Mesendoderm (in vitro differentiated cells): ENCODE measurements around the gene TSPAN18.

Source experiments
- DNase-seq: peaks from one replicate; pipeline ENCODE4 v3.0.0; 2013
- H2AK5ac ChIP-seq: 2 replicates; pipeline ENCODE4 v1.6.1; 2013; ENCODE audit warnings: low read length, inconsistent platforms
- H2BK120ac ChIP-seq: 2 replicates; pipeline ENCODE4 v1.6.1; 2013; ENCODE audit warnings: low read depth, mild to moderate bottlenecking, low read length, moderate library complexity, mixed read lengths
- H2BK15ac ChIP-seq: replicated peaks from 2 replicates; pipeline ENCODE4 v1.6.1; 2013; ENCODE audit warnings: low read depth, mild to moderate bottlenecking, moderate library complexity
- H2BK5ac ChIP-seq: 2 replicates; pipeline ENCODE4 v1.6.1; 2013; ENCODE audit warnings: low read length, inconsistent platforms
- H3K18ac ChIP-seq: 2 replicates; pipeline ENCODE4 v1.6.1; 2013; ENCODE audit warnings: mild to moderate bottlenecking, low read length, mixed read lengths
- H3K23ac ChIP-seq: one replicate; pipeline ENCODE4 v1.6.1; 2013; ENCODE audit warnings: low read length
- H3K27ac ChIP-seq: 2 replicates; pipeline ENCODE4 v1.5.1; 2013; ENCODE audit warnings: low read depth, mild to moderate bottlenecking, inconsistent platforms, low read length, moderate library complexity
- H3K27me3 ChIP-seq: 2 replicates; pipeline ENCODE4 v1.6.1; 2013; ENCODE audit warnings: low read length, control low read depth, mild to moderate bottlenecking, inconsistent platforms; ENCODE audit not compliant: insufficient read depth, poor library complexity
- H3K36me3 ChIP-seq: 2 replicates; pipeline ENCODE4 v1.6.1; 2013; ENCODE audit warnings: low read length, inconsistent platforms; ENCODE audit not compliant: control insufficient read depth, insufficient read depth
- H3K4ac ChIP-seq: one replicate; pipeline ENCODE4 v1.6.1; 2013; ENCODE audit warnings: low read depth, mild to moderate bottlenecking, low read length, moderate library complexity
- H3K4me1 ChIP-seq: 2 replicates; pipeline ENCODE4 v1.6.1; 2013; ENCODE audit warnings: low read depth, low read length, inconsistent platforms; ENCODE audit not compliant: control insufficient read depth
- H3K4me2 ChIP-seq: 2 replicates; pipeline ENCODE4 v1.6.1; 2013; ENCODE audit warnings: low read length
- H3K4me3 ChIP-seq: 2 replicates; pipeline ENCODE4 v1.5.1; 2013; ENCODE audit warnings: mild to moderate bottlenecking, low read length
- H3K56ac ChIP-seq: one replicate; pipeline ENCODE4 v1.6.1; 2013; ENCODE audit warnings: low read length
- H3K79me1 ChIP-seq: 2 replicates; pipeline ENCODE4 v1.6.1; 2013; ENCODE audit warnings: low read length, inconsistent platforms
- H3K79me2 ChIP-seq: 2 replicates; pipeline ENCODE4 v1.6.1; 2013; ENCODE audit warnings: mild to moderate bottlenecking, low read length; ENCODE audit not compliant: control insufficient read depth, insufficient read depth
- H3K9ac ChIP-seq: 2 replicates; pipeline ENCODE4 v1.6.1; 2013; ENCODE audit warnings: low read length, inconsistent platforms
- H4K5ac ChIP-seq: one replicate; pipeline ENCODE4 v1.6.1; 2013; ENCODE audit warnings: low read length
- H4K8ac ChIP-seq: one replicate; pipeline ENCODE4 v1.6.1; 2013; ENCODE audit warnings: low read depth, mild to moderate bottlenecking, control low read depth, low read length, moderate library complexity
- WGBS: extraction: QIAGEN DNeasy Blood & Tissue Kit; methylation state at CpG from one replicate; pipeline ENCODE4 v1.1.7; 2013; ENCODE audit warnings: low lambda C conversion rate, missing lambda C conversion rate; ENCODE audit not compliant: insufficient coverage; ENCODE audit errors: extremely low coverage; 5-methylcytosine and 5-hydroxymethylcytosine counted together

Gene TSPAN18

DNA sequence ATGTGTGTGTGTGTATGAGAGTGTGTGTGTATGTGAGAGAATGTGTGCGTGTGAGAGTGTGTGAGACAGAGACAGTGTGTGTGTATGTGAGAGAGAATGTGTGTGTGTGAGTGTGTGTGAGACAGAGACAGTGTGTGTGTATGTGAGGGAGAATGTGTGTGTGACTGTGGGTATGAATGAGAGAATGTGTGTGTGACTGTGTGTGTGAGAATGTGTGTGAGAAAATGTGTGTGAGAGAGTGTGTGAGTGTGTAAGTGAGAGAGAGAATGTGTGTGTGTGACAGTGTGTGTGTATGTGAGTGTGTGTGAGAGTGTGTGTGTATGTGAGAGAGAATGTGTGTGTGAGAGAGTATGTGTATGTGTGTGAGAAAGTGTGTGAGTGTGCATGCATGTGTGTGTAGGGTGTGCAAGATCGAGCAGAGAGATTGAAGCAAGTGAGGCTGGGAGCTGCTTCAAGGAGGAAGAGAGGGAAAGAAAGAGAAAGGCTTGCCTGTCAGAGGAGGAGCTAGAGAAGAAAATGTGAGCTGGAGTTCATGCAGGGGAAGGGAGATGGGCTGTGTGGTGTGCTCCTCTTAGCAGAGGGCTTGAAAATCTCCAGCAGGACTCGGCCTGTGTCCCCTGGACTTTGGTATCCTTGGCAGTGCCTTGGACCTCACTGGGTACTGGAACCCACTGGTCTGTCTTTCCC lies 251.7 kb downstream of the TSPAN18 start:
- Histone ChIP-seq H3K4me3 (no peak overlapping the region), H3K27ac (no peak overlapping the region), H3K23ac (peak overlapping the region; percentile 96), H2BK120ac (no peak overlapping the region), H4K8ac (no peak overlapping the region), H4K5ac (peak overlapping the region; percentile 90), H3K4me1 (peaks cover 35% of the 10 kb centered on the region), H2BK5ac (peak overlapping the region; percentile 98), H3K4me2 (no peak overlapping the region), H3K79me2 (no peaks in the 10 kb centered on the region), H3K4ac (no peak overlapping the region), H3K9ac (peak overlapping the region; percentile 14), H2BK15ac (no peak overlapping the region), H3K27me3 (no peaks in the 10 kb centered on the region), H3K18ac (no peak overlapping the region), H3K79me1 (no peaks in the 10 kb centered on the region), H3K36me3 (no peaks in the 10 kb centered on the region), H2AK5ac (peak overlapping the region; percentile 100), H3K56ac (peak overlapping the region; percentile 94)
- peak; percentile 41 for DNase-seq
- 100% methylated on average over 2 of the region's 3 CpGs for WGBS

DNA sequence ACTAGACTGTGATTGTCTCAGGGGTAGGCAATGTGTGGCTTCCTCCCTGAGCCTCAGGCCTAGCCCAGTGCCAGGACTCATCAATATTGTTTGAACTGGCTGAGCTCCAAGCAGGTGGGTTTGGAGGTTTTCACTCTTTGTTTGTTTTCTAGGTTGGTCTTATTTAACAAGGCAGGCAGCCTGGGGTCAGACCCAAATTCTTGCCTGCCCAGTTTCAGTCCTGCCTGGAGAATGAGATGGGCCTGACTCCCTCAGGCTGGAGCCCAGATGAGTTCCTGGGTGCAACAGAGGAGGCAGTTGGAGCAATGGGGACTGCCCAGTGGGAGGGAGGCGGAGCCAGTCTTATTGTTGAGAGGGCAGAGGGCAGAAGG lies 252.2 kb downstream of the TSPAN18 start:
- H3K4me3 ChIP-seq = no peak overlapping the region
- peaks cover 35% of the 10 kb centered on the region for H3K4me1 ChIP-seq
- no CpG with 5 or more reads among the region's 1 CpG for WGBS
- no peak overlapping the region for H3K4me2 ChIP-seq
- peak overlapping the region; percentile 100 for H2AK5ac ChIP-seq
- H2BK120ac ChIP-seq = no peak overlapping the region
- peak overlapping the region; percentile 9 for H3K9ac ChIP-seq
- H3K4ac ChIP-seq = no peak overlapping the region
- H3K23ac ChIP-seq = no peak overlapping the region
- no peaks in the 10 kb centered on the region for H3K79me2 ChIP-seq
- peak overlapping the region; percentile 90 for H4K5ac ChIP-seq
- peak overlapping the region; percentile 94 for H3K56ac ChIP-seq
- no peak overlapping the region for H3K18ac ChIP-seq
- no peak for DNase-seq
- H3K27me3 ChIP-seq = no peaks in the 10 kb centered on the region
- H4K8ac ChIP-seq = no peak overlapping the region
- H3K79me1 ChIP-seq = no peaks in the 10 kb centered on the region
- H2BK15ac ChIP-seq = no peak overlapping the region
- H2BK5ac ChIP-seq = peak overlapping the region; percentile 98
- H3K27ac ChIP-seq = no peak overlapping the region
- no peaks in the 10 kb centered on the region for H3K36me3 ChIP-seq

DNA sequence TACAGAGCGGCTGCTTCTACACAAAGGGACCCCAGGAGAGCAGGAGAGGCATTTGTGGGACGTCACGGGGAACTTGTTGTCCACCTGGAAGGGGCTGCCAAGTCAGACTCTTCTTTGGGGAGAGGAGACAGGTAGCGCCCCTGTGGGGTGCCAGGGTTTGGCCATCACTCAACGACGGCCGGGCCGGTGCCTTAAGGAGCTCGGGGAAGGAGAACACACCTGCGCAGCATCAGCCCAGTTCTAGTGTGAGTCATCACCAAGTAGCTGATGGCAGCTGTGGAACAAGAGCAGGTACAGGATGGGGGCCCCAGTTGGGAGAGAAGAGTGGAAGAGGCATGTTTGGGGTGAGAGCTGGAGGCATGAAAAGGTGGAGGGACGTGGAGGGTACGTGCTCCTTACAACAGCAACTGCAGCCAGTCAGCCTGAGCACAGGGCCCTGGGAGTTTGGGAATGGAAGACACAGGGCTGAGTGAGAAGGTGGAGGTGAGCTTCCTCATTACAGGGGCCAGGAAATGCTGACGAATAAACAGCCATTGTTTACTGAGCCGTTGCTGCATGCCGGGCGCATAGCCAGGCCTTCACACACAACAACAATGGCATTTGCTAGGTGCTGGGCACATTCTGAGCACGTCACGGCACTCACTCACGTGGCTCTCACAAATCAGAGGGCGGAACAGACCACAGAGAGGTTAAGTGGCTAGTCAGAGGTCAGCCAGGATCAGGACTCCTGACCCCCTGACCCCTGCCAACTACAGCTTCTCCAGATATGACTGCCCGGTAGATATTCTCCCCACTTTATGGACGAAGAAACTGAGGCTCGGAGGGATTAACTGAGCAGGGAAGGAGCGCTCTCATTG lies 253.0 kb downstream of the TSPAN18 start:
- no peak overlapping the region for H3K9ac ChIP-seq
- H3K27ac ChIP-seq = no peak overlapping the region
- H3K4ac ChIP-seq = no peak overlapping the region
- peaks cover 33% of the 10 kb centered on the region for H3K4me1 ChIP-seq
- no peak overlapping the region for H2AK5ac ChIP-seq
- no peaks in the 10 kb centered on the region for H3K79me1 ChIP-seq
- no peak overlapping the region for H3K18ac ChIP-seq
- no peak overlapping the region for H4K8ac ChIP-seq
- H2BK15ac ChIP-seq = no peak overlapping the region
- H3K36me3 ChIP-seq = no peaks in the 10 kb centered on the region
- no peak overlapping the region for H3K4me2 ChIP-seq
- H4K5ac ChIP-seq = no peak overlapping the region
- peak overlapping the region; percentile 81 for H3K56ac ChIP-seq
- H3K27me3 ChIP-seq = no peaks in the 10 kb centered on the region
- peak overlapping the region; percentile 4 for H2BK5ac ChIP-seq
- no CpG with 5 or more reads among the region's 24 CpGs for WGBS
- no peak overlapping the region for H3K4me3 ChIP-seq
- DNase-seq = peak; percentile 86
- H3K23ac ChIP-seq = peak overlapping the region; percentile 85
- H3K79me2 ChIP-seq = no peaks in the 10 kb centered on the region
- H2BK120ac ChIP-seq = no peak overlapping the region

DNA sequence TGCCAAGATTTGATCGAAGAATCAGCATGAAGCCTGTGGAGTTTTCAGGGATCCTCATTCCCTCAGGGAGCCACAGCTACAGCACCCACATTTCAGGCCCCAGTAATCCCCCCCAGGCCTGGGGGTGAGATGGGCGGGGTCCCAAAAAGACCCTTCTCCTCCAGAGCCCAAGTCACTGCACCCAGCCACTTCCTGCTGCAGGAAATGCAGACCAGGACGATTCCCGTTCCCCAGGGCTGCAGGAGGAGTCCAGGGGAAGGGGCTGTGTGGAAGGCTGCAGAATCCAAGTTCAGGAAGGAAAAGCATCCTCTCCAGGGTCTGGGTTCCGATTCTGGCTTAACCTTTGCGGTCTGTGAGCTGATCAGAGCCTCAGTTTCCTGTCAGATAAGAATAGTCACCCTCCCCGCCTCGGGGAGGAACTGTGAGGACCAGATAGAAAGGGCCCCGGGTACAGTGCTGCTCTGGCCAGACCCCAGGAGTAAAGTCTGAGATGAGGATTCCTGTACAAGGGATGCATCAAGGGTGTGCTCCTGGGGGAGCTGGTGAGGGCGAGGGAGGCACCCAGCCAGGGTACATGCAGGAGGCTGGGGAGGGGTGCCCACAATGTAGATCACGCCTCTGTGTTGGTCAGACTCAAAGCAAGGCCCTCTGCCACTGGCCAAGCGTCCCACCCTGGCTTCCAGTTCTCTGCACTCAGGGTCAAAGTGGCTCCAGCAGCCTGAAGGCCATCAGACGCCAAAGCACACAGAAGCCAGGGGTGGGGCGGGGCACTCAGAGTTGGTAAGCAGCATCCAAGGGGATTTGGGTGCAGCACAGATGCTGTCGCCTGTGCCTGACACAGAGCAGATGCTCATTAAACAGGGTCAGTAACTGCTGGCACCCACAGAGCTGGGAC lies 254.0 kb downstream of the TSPAN18 start:
- H4K8ac ChIP-seq = no peak overlapping the region
- WGBS = no CpG with 5 or more reads among the region's 15 CpGs
- no peak overlapping the region for H3K4me3 ChIP-seq
- no peak overlapping the region for H3K18ac ChIP-seq
- H3K27ac ChIP-seq = no peak overlapping the region
- no peak overlapping the region for H3K9ac ChIP-seq
- no peak overlapping the region for H4K5ac ChIP-seq
- no peaks in the 10 kb centered on the region for H3K27me3 ChIP-seq
- H2BK5ac ChIP-seq = no peak overlapping the region
- H3K4ac ChIP-seq = no peak overlapping the region
- no peak for DNase-seq
- no peak overlapping the region for H2BK120ac ChIP-seq
- no peak overlapping the region for H2BK15ac ChIP-seq
- H2AK5ac ChIP-seq = no peak overlapping the region
- H3K23ac ChIP-seq = peak overlapping the region; percentile 85
- no peaks in the 10 kb centered on the region for H3K79me1 ChIP-seq
- H3K56ac ChIP-seq = peak overlapping the region; percentile 81
- H3K36me3 ChIP-seq = no peaks in the 10 kb centered on the region
- no peak overlapping the region for H3K4me2 ChIP-seq
- peaks cover 33% of the 10 kb centered on the region for H3K4me1 ChIP-seq
- no peaks in the 10 kb centered on the region for H3K79me2 ChIP-seq
